PC-9 (cell line): ENCODE results near the gene PAK4. TPM values are rescaled to one million over a fixed set of nuclear protein-coding genes. Genes with fewer than 3 reads are reported as not detected.

ENCODE experiments used
- BruUV-seq: library from RNA; stranded (reverse); fragments of 400-500 nt; replicated peaks from 2 replicates; lab custom pipeline; 2021; lab: Mats Ljungman, UMichigan
- CTCF ChIA-PET: fragments of 300-600 bp; sonication (Branson Sonifier 250); formaldehyde crosslinking; loops from one replicate; lab custom pipeline; 2022; ENCODE audit warnings: antibody characterized with exemption; lab: Charles Lee
- POLR2A ChIA-PET: fragments of 300-600 bp; sonication (Branson Sonifier 250); formaldehyde crosslinking; loops from one replicate; lab custom pipeline; 2022; ENCODE audit warnings: antibody characterized with exemption; ENCODE audit not compliant: unreplicated experiment; lab: Charles Lee
- DNase-seq, 2 experiments: peaks; one replicate each; pipeline versions ENCODE4 v3.0.0 to v3.0.0-alpha.2; 2015 to 2022; ENCODE audit warnings: mixed read lengths in 1 of 2
- H2AFZ ChIP-seq: fragments of 200-600 bp; sonication (generic); 2 replicates; pipeline ENCODE4 v1.8.1; 2017; ENCODE audit warnings: antibody characterized with exemption
- H3F3A ChIP-seq: fragments of 200-600 bp; sonication (generic); 2 replicates; pipeline ENCODE4 v1.8.1; 2017; ENCODE audit warnings: antibody characterized with exemption, mild to moderate bottlenecking, low read depth; ENCODE audit not compliant: insufficient read depth
- H3K27ac ChIP-seq: fragments of 200-600 bp; sonication (generic); 2 replicates; pipeline ENCODE4 v1.6.1; 2016; ENCODE audit warnings: mixed run types
- H3K27me3 ChIP-seq: fragments of 200-600 bp; sonication (generic); 2 replicates; pipeline ENCODE4 v1.6.1; 2016; ENCODE audit warnings: low read depth, mixed run types; ENCODE audit not compliant: insufficient read depth
- H3K36me3 ChIP-seq: fragments of 200-600 bp; sonication (generic); 2 replicates; pipeline ENCODE4 v1.6.1; 2016; ENCODE audit warnings: low read depth, mixed run types
- H3K4me1 ChIP-seq: fragments of 200-600 bp; sonication (generic); replicated peaks from 2 replicates; pipeline ENCODE4 v1.6.1; 2016; ENCODE audit warnings: mixed run types; ENCODE audit not compliant: insufficient read depth
- H3K4me2 ChIP-seq: fragments of 200-600 bp; sonication (generic); 2 replicates; pipeline ENCODE4 v1.6.1; 2017; ENCODE audit warnings: mixed run types
- H3K4me3 ChIP-seq: fragments of 200-600 bp; sonication (generic); 2 replicates; pipeline ENCODE4 v1.6.1; 2016; ENCODE audit warnings: mixed run types
- H3K79me2 ChIP-seq: fragments of 200-600 bp; sonication (generic); 2 replicates; pipeline ENCODE4 v1.6.1; 2017; ENCODE audit warnings: low read depth, mixed run types
- H3K9me2 ChIP-seq: fragments of 200-600 bp; sonication (generic); 2 replicates; pipeline ENCODE4 v1.8.1; 2017; ENCODE audit warnings: mild to moderate bottlenecking; ENCODE audit not compliant: insufficient read depth
- H3K9me3 ChIP-seq: fragments of 200-600 bp; sonication (generic); 2 replicates; pipeline ENCODE4 v1.8.1; 2016; ENCODE audit warnings: low read depth; ENCODE audit not compliant: insufficient read depth
- H4K20me1 ChIP-seq: fragments of 200-600 bp; sonication (generic); 2 replicates; pipeline ENCODE4 v1.8.1; 2017; ENCODE audit not compliant: insufficient read depth
- CTCF ChIP-seq: fragments of 200-600 bp; sonication (generic); conservative IDR thresholded peaks from 2 replicates; pipeline ENCODE4 v1.6.1; 2017; ENCODE audit warnings: mixed run types, antibody characterized with exemption, mild to moderate bottlenecking, moderate library complexity
- EZH2 ChIP-seq: fragments of 200-600 bp; sonication (generic); IDR thresholded peaks from 2 replicates; pipeline ENCODE4 v1.8.0; 2017; ENCODE audit warnings: antibody characterized with exemption, low read depth
- intact Hi-C: fragments of 100-400 bp; cut with micrococcal nuclease; formaldehyde crosslinking; loops from one replicate; pipeline ENCODE4 v1.10.0; 2022; ENCODE audit not compliant: unreplicated experiment
- total RNA-seq: library from RNA; stranded (reverse); gene quantifications from 2 replicates; pipeline ENCODE4 v1.2.3, GENCODE V29; 2021

The PAK4 gene
- total RNA-seq, 1 experiment from 2014 or later: 77.8 TPM

- BruUV-seq: no TSS peak
- H3K4me3 ChIP-seq: no peak overlapping the region
- no peak overlapping the region for H3K4me2 ChIP-seq
- H3F3A ChIP-seq: no peaks in the 10 kb centered on the region; the same call in 1 of the 2 replicates
- TF ChIP-seq EZH2 (no peak), CTCF (no peak)
- CTCF ChIA-PET: no interaction called here
- intact Hi-C loops: no loop called here
- no peak overlapping the region for H3K27ac ChIP-seq
- POLR2A ChIA-PET: no interaction called here
- H3K36me3 ChIP-seq: peaks cover 5% of the 10 kb centered on the region; the same call in 1 of the 2 replicates
- no peak overlapping the region for H2AFZ ChIP-seq
- DNase-seq: no peak
- peaks cover 79% of the 10 kb centered on the region for H3K79me2 ChIP-seq
- H3K27me3 ChIP-seq: no peaks in the 10 kb centered on the region
- no peaks in the 10 kb centered on the region for H3K9me2 ChIP-seq
- H3K9me3 ChIP-seq: no peaks in the 10 kb centered on the region
- no peaks in the 10 kb centered on the region for H3K4me1 ChIP-seq
- peaks cover 59% of the 10 kb centered on the region for H4K20me1 ChIP-seq
These were observed 21.3 kb downstream of the PAK4 start for GRCh38 chr19:39146686-39147450.

GRCh38 chr19:39147480-39147879, 21.9 kb downstream of the PAK4 start:
- BruUV-seq: no TSS peak
- intact Hi-C loops: no loop called here

GRCh38 chr19:39148939-39149529, 23.4 kb downstream of the PAK4 start:
- Histone ChIP-seq H2AFZ (no peak overlapping the region), H3K4me2 (no peak overlapping the region), H3K9me2 (no peaks in the 10 kb centered on the region), H3K79me2 (peaks cover 86% of the 10 kb centered on the region), H3K9me3 (no peaks in the 10 kb centered on the region), H3K36me3 (peaks cover 5% of the 10 kb centered on the region; the same call in 1 of the 2 replicates), H3K27me3 (no peaks in the 10 kb centered on the region), H3F3A (peaks cover 9% of the 10 kb centered on the region; the same call in 1 of the 2 replicates), H3K4me1 (peaks cover 8% of the 10 kb centered on the region), H4K20me1 (peaks cover 44% of the 10 kb centered on the region), H3K27ac (no peak overlapping the region), H3K4me3 (no peak overlapping the region)
- no TSS peak for BruUV-seq
- TF ChIP-seq CTCF: no peak
- TF ChIP-seq EZH2: no peak
- intact Hi-C loops: no loop called here
- ChIA-PET CTCF (no interaction called here), POLR2A (no interaction called here)
- DNase-seq: no peak

More at GRCh38 chr19:39147480-39147879, 21.9 kb downstream of the PAK4 start:
- no peaks in the 10 kb centered on the region for H3K9me3 ChIP-seq
- peaks cover 79% of the 10 kb centered on the region for H3K79me2 ChIP-seq
- no peak overlapping the region for H3K4me2 ChIP-seq
- CTCF ChIA-PET: no interaction called here
- peaks cover 52% of the 10 kb centered on the region for H4K20me1 ChIP-seq
- H3K4me1 ChIP-seq: no peaks in the 10 kb centered on the region; the same call in 1 of the 2 replicates
- no peak for TF ChIP-seq EZH2
- POLR2A ChIA-PET: no interaction called here
- H3K4me3 ChIP-seq: no peak overlapping the region
- DNase-seq: no peak
- H3F3A ChIP-seq: no peaks in the 10 kb centered on the region; the same call in 1 of the 2 replicates
- H3K27me3 ChIP-seq: no peaks in the 10 kb centered on the region
- H3K36me3 ChIP-seq: peaks cover 5% of the 10 kb centered on the region; the same call in 1 of the 2 replicates
- no peak overlapping the region for H3K27ac ChIP-seq
- H2AFZ ChIP-seq: no peak overlapping the region
- H3K9me2 ChIP-seq: no peaks in the 10 kb centered on the region
